Psoas muscle (tissue), 8 donors: ENCODE measurements around the gene CYBB. TPM values are rescaled to one million over a fixed set of nuclear protein-coding genes. Genes with fewer than 3 reads are reported as not detected.

Experiments
- ATAC-seq, 4 donors: fragments of 200-7000 bp; cut with Tn5 transposase; one replicate each; pipeline ENCODE4 v1.9.1; 2020; ENCODE audit warnings: moderate library complexity in 3 of 4, mild to moderate bottlenecking in 2 of 4
- DNase-seq, 2 donors: peaks; one replicate each; pipeline ENCODE4 v3.0.0-alpha.2; 2020
- H3K27ac ChIP-seq: fragments of 200-600 bp; one replicate; pipeline ENCODE4 v1.8.0; 2022
- H3K27me3 ChIP-seq, 3 donors: fragments of 200-600 bp in 1 of 3; one replicate each; pipeline versions ENCODE4 v1.6.1 to v1.8.0; 2013 to 2022; ENCODE audit warnings: low read length in 2 of 3, mild to moderate bottlenecking in 2 of 3, moderate library complexity in 1 of 3; ENCODE audit not compliant: insufficient read depth in 3 of 3
- H3K36me3 ChIP-seq, 2 donors: fragments of 200-600 bp in 1 of 2; one replicate each; pipeline versions ENCODE4 v1.6.1 to v1.8.0; 2013 to 2022; ENCODE audit warnings: low read depth in 1 of 2, mild to moderate bottlenecking in 1 of 2, moderate library complexity in 1 of 2; ENCODE audit not compliant: insufficient read depth in 1 of 2
- H3K4me1 ChIP-seq: fragments of 200-600 bp; one replicate; pipeline ENCODE4 v1.8.0; 2022
- H3K4me3 ChIP-seq: fragments of 200-600 bp; one replicate; pipeline ENCODE4 v1.8.0; 2022; ENCODE audit warnings: mild to moderate bottlenecking
- H3K9me3 ChIP-seq: fragments of 200-600 bp; one replicate; pipeline ENCODE4 v1.8.0; 2022
- CTCF ChIP-seq: fragments of 200-600 bp; IDR thresholded peaks from one replicate; pipeline ENCODE4 v1.8.0; 2022; ENCODE audit warnings: antibody characterized with exemption
- WGBS, 3 donors: extraction: QIAGEN DNeasy Blood & Tissue Kit; methylation state at CpG; one replicate each; pipeline versions ENCODE4 v1.1.6 to v1.1.7; 2013; 5-methylcytosine and 5-hydroxymethylcytosine counted together
- intact Hi-C, 2 donors: fragments of 100-400 bp; cut with DNase I; formaldehyde crosslinking; loops; one replicate each; pipeline versions ENCODE4 v1.11.0 to v1.14.2; 2022
- polyA plus RNA-seq, 3 donors: library from polyadenylated mRNA; stranded (reverse); fragments of 200-250 nt; gene quantifications; one replicate each; pipeline ENCODE4 v1.2.3, GENCODE V29; 2013
- total RNA-seq, 4 donors: library from RNA; stranded (reverse); fragmentation: NEBNext Ultra II Directional in 2 of 4; extraction: Animal tissue kit (Norgen Biotek cat#: 25700) in 2 of 4; gene quantifications; one replicate each; pipeline versions ENCODE4 v1.2.1 to v1.2.4, GENCODE V29; 2021 to 2023
- donor health status: healthy with polysubstance abuse.
- donor health status: DM: no; HTN: no; CAD: no; lungs with moderate emphysema.
- donor health status: Bipolar disorder and iron deficiency.
- donor health status: healthy.
- donor health status: DM: yes; HTN: yes; CAD: no.
- donor health status: DM: no; HTN: no; CAD: no.
- donor health status: DM: no; HTN: no; CAD: no.
- donor health status: DM: yes; HTN: yes; CAD: no.

The CYBB gene
- total and polyA plus RNA-seq, 7 donors, result 0.63 to 11.3 (median 6.0) TPM

DNA sequence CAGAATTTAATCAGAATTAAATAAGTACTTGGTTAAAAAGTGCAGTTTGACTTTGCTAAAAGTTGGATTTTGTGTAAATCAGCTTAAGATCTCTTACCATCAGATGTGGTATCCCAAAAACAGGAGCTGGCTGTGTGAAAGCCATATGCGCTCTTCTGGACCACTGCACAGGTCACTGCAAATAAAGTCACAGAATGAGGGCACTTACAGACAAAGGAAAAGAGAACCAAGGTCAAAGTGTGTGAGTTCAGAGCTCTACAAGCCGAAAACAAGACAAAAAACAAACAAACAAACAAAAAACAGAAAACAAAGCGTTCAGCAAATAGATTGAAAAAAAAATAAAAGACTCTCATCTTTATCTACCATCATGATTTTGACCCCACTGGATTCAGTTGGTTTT, 61.1 kb downstream of the CYBB start:
- intact Hi-C loops, result no loop called here
- H3K4me3 ChIP-seq, result no peak overlapping the region
- TF ChIP-seq CTCF, result no peak
- H3K9me3 ChIP-seq, result no peaks in the 10 kb centered on the region
- 62 to 95% (median 95%) methylated on average over 3 of the region's 3 CpGs for WGBS, 3 donors
- H3K27me3 ChIP-seq, result no peaks in the 10 kb centered on the region
- peaks cover 0 to 24% of the 10 kb centered on the region in 2 donors for H3K36me3 ChIP-seq
- DNase-seq (no peak), ATAC-seq (no peak)
- no peak overlapping the region for H3K27ac ChIP-seq
- H3K4me1 ChIP-seq, result no peaks in the 10 kb centered on the region

GRCh38 chrX:37844622-37845021, 64.8 kb downstream of the CYBB start:
- DNase-seq, result no peak
- no peak for ATAC-seq
- H3K27ac ChIP-seq, result no peak overlapping the region
- TF ChIP-seq CTCF, result no peak
- no peak overlapping the region for H3K4me3 ChIP-seq
- peaks cover 0 to 7% (median 0%) of the 10 kb centered on the region in 3 donors for H3K27me3 ChIP-seq
- H3K4me1 ChIP-seq, result no peaks in the 10 kb centered on the region
- peaks cover 0 to 7% of the 10 kb centered on the region in 2 donors for H3K36me3 ChIP-seq
- intact Hi-C loops, result no loop called here
- H3K9me3 ChIP-seq, result no peaks in the 10 kb centered on the region

DNA sequence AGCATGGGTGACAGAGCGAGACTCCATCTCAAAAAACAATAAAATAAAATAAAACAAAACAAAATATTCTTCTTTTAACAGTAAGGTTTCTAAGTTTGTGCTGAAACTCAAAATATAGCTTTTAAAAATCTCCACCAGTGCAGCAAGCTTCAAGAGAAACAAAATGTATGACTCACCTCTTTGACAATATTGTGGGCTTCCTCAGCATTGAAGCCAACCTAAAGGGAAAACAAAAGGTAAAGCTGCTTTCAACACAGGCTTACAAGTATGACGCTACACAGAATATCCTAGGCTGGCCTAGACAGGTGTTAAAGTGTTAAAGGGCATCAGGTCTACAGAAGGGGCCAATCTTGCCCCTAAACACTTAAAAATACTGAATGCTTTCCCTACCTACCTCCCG, 66.3 kb downstream of the CYBB start:
- Histone ChIP-seq H3K4me1 (no peaks in the 10 kb centered on the region), H3K27me3 (peaks cover 0 to 7% (median 0%) of the 10 kb centered on the region in 3 donors), H3K27ac (no peak overlapping the region), H3K9me3 (no peaks in the 10 kb centered on the region), H3K4me3 (peak overlapping the region; percentile 81), H3K36me3 (no peaks in the 10 kb centered on the region)
- intact Hi-C loops, result no loop called here
- no peak for TF ChIP-seq CTCF
- ATAC-seq (no peak), DNase-seq (no peak)
- 67 to 92% (median 88%) methylated on average over 3 of the region's 3 CpGs for WGBS, 3 donors

DNA sequence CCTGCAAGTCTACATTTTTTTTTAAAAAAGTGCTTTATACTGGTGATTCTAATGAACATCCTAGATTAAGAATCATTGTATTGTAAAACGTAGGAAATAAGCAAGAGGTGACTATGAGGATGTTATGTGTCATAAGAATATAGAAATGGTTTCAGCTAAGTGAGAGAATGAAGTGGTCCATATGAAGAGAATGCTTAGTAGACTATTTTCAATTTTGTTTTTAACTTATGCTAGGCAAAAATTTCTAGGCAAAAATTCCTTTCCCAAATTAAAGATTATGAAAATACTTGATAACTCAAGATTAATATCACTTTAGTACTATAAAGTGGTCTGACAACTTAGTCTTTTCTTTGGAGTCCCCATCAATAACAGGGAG, 66.7 kb downstream of the CYBB start:
- no peaks in the 10 kb centered on the region for H3K9me3 ChIP-seq
- no peak for TF ChIP-seq CTCF
- WGBS, 3 donors, result 32 to 57% (median 45%) methylated on average over 1 of the region's 1 CpG
- peaks cover 0 to 7% (median 0%) of the 10 kb centered on the region in 3 donors for H3K27me3 ChIP-seq
- H3K4me3 ChIP-seq, result peak overlapping the region; percentile 81
- intact Hi-C loops, result no loop called here
- H3K27ac ChIP-seq, result peak overlapping the region; percentile 77
- ATAC-seq, result no peak
- DNase-seq, result no peak
- H3K4me1 ChIP-seq, result no peaks in the 10 kb centered on the region
- H3K36me3 ChIP-seq, result no peaks in the 10 kb centered on the region

- peak within 1 kb of the TSS; percentile 81 for H3K4me3 ChIP-seq
- 0 to 34% (median 1%) methylated on average over 32 to 67 of the region's 67 CpGs for WGBS, 3 donors
- DNase-seq (peak; percentile 83 to 87), ATAC-seq (peak; percentile 96 to 99 (median 99))
- no peaks in the 10 kb centered on the region for H3K36me3 ChIP-seq
- TF ChIP-seq CTCF, result no peak
- peaks cover 0 to 7% (median 0%) of the 10 kb centered on the region in 3 donors for H3K27me3 ChIP-seq
- no peaks in the 10 kb centered on the region for H3K9me3 ChIP-seq
- peak within 1 kb of the TSS; percentile 77 for H3K27ac ChIP-seq
- intact Hi-C loops, result no loop called here
- H3K4me1 ChIP-seq, result no peaks in the 10 kb centered on the region
Measured at GRCh38 chrX:37846934-37847732, 67.3 kb downstream of the CYBB start, which contains the start of gene DYNLT3. Gene DYNLT3 (minus strand): TSS chrX:37847571. CDS start chrX:37847510, 61 bp downstream.
